ENCODE measurements around the gene MAS1.
"Not testable (repeated sequence)": the region's sequence is repeated elsewhere in the genome, so short reads cannot be mapped to it uniquely, and the experiment has no call there.

MAS1 gene

DNA sequence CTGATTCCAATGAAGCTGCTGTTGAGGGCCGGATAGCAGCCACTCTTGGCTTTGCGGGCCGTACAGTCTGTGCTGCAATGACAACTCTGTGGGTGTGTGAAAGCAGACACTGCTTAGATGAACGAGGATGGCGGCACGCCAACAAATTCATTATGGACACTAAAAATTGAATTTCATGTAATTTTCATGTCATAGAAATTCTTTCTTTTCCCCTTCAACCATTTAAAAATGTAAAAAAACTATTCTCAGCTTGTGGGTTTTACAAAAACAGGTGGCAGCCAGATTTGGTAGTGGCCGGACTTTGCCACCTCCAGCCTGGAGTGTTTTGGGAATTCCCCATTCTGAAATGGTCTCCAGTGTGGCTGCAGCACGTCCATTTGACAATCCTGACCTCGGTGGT, 26.0 kb downstream of the MAS1 start:
- DNase-seq (ENCODE audit: low read depth in 3 of 3) = no peak

GRCh38 chr6:159919011-159919511, 28.3 kb downstream of the MAS1 start:
- no peak for DNase-seq (ENCODE audit: low read depth in 3 of 3)

DNA sequence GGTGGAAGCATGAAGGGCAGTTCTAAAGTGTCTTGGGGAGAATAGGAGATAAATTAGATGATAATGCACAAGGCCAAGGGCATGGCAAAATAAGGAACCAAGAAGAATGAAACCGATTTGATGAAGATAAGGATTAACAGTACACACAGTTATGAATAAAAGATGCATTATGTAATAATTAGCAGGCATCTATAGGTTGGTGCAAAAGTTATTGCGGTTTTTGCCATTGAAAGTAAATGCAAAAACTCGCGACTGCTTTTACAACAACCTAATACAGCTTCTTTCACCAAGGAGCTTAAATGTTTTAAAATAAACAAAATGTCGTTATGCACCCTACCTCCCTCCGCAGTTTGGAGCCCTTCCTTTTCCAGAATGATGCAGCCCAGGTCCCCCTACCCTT, 29.0 kb downstream of the MAS1 start:
- DNase-seq (ENCODE audit: low read depth in 3 of 3) = no peak

GRCh38 chr6:159924150-159924549, 33.4 kb downstream of the MAS1 start:
- DNase-seq (ENCODE audit: low read depth in 3 of 3) = not testable (repeated sequence)

GRCh38 chr6:159926542-159927203, 35.9 kb downstream of the MAS1 start:
- DNase-seq (ENCODE audit: low read depth in 3 of 3) = no peak

DNA sequence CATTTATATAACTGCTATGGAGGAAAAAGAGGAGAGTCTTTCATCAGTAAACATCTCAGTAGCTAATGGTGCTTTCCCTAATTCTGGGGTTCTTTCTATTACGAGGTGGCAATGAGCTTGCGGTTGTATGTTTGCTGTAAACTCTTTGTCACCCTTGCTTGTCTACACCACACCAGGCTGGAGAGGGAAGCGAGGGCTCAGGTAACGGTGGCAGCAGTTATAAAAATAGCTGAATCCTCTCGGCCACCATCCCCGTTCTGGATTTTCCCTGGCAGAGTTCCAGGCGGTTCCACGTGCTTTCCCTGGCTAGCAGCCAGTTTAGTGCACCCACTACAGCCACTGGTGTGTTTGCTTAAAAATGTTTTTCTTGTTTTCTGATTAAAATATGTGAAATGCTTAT, 39.0 kb downstream of the MAS1 start:
- peak in 1 of 3 donors; percentile 15 for DNase-seq (ENCODE audit: low read depth in 3 of 3)

DNA sequence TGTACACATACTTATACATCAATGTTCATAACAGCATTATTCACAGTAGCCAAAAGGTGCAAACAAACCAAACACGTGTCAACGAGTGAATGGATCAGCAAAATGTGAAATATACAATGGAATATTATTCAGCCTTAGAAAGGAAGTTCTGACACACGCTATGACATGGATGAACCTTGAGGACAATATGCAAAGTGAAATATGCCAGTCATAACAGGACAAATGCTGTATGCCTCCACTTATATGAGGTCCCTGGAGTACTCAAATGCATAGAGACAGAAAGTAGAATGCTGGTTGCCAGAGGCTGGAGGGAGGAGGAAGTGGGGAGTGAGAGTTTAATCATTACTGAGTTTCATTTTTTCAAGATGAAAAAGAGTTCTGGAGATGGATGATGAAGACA, 40.3 kb downstream of the MAS1 start:
- DNase-seq (ENCODE audit: low read depth in 3 of 3) = peak in 2 of 3 donors; percentile 25 to 29

DNA sequence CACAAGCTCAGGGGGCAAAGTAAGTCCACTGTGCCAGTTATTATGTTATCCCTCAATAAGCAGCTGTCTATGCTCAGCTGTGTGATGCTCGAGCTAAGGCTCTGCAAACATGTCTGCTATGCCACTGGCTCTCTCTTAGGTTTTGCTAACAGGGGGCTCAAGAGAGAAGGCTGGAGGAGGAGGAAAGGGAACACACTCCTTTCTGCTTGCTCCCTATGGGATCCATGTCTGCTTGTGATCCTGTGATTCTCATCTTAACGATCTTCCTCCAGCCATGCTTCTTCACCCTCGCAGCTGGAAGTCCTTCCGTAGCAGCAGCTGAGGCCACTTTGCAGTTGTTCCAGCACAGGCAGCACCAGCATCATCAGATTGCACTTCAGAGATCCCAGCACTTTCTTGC, 41.1 kb downstream of the MAS1 start:
- DNase-seq (ENCODE audit: low read depth in 3 of 3) = no peak

DNA sequence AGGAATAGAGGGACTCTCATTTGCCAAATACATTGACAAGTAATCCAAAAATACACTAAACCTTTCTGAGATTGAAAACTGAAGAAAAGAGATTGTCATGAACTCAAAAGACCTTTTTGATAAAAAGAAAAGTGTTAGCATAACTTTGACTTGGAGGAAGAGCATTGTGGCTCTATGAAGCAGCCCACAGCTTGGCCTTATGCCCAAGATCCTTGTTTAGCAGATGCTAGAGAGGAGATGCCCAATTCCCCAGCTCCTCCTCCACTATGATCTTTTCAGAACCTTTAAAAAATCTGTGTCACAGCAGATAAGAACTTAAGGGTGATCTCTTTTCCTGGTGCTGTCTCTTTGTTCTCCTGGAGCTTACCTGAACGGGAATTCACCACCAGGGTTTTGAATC, 42.3 kb downstream of the MAS1 start:
- DNase-seq (ENCODE audit: low read depth in 3 of 3) = no peak

GRCh38 chr6:159934181-159934580, 43.4 kb downstream of the MAS1 start:
- DNase-seq (ENCODE audit: low read depth in 3 of 3) = no peak

GRCh38 chr6:159935065-159935464, 44.3 kb downstream of the MAS1 start:
- DNase-seq (ENCODE audit: low read depth in 3 of 3) = no peak

- no peak for DNase-seq (ENCODE audit: low read depth in 3 of 3)
These were observed 44.8 kb downstream of the MAS1 start for GRCh38 chr6:159935633-159936032.

DNA sequence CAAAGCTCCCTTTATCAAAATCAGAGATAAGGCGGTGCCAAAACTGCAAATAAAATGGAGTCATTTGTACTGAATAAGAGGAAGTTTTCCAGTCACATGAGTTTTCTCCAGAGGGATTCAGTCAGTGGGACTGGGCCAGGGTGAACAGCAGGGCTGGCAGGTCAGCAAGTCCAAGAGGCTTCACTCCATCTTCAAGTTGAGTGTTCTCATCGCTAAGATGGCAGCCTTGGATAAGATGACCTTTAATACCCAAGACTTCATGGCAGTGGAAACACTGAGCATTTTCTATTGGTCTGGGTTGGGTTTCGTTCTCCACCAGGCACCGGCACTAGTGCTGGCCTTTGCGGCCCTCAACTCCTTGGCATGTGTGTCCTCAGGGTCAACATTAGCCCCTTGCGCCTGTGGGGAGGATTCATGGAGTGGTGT, 48.8 kb downstream of the MAS1 start:
- DNase-seq (ENCODE audit: low read depth in 3 of 3) = no peak
